ENCODE results near the gene HDAC5. TPM values are rescaled to one million over a fixed set of nuclear protein-coding genes. Genes with fewer than 3 reads are reported as not detected.
"Not testable (repeated sequence)": the region's sequence is repeated elsewhere in the genome, so short reads cannot be mapped to it uniquely, and the experiment has no call there.

HDAC5 gene
- total RNA-seq, 1 donor from 2014 or later: 81.4 TPM

GRCh38 chr17:44113868-44114840, 9.3 kb downstream of the HDAC5 start:
- ATAC-seq: no peak
- no peak for DNase-seq
- intact Hi-C loops (cut with micrococcal nuclease): no loop called here

- intact Hi-C loops (cut with micrococcal nuclease): no loop called here
- ATAC-seq: no peak
- DNase-seq: no peak
Measured at GRCh38 chr17:44113382-44113781, 10.1 kb downstream of the HDAC5 start.

- ATAC-seq (peak; percentile 71), DNase-seq (peak; percentile 85)
- intact Hi-C loops (cut with micrococcal nuclease): no loop called here
Measured at GRCh38 chr17:44112284-44113280, 10.9 kb downstream of the HDAC5 start.

- intact Hi-C loops (cut with micrococcal nuclease): no loop called here
- DNase-seq: no peak
- ATAC-seq: no peak
Measured at GRCh38 chr17:44111777-44112176, 11.7 kb downstream of the HDAC5 start.

GRCh38 chr17:44110823-44111633, 12.4 kb downstream of the HDAC5 start:
- ATAC-seq: peak; percentile 78
- DNase-seq: peak; percentile 100
- intact Hi-C loops (cut with micrococcal nuclease): no loop called here

- intact Hi-C loops (cut with micrococcal nuclease): no loop called here
- DNase-seq: no peak
- no peak for ATAC-seq
Measured at GRCh38 chr17:44110011-44110686, 13.3 kb downstream of the HDAC5 start.

- ATAC-seq: no peak
- intact Hi-C loops (cut with micrococcal nuclease): no loop called here
- no peak for DNase-seq
Measured at GRCh38 chr17:44109312-44109630, 14.2 kb downstream of the HDAC5 start.

GRCh38 chr17:44108440-44109311, 14.8 kb downstream of the HDAC5 start:
- peak; percentile 71 for ATAC-seq
- intact Hi-C loops (cut with micrococcal nuclease): no loop called here
- peak; percentile 88 for DNase-seq

GRCh38 chr17:44106801-44107200, 16.6 kb downstream of the HDAC5 start:
- intact Hi-C loops (cut with micrococcal nuclease): no loop called here
- ATAC-seq (no peak), DNase-seq (no peak)

- ATAC-seq (no peak), DNase-seq (no peak)
- intact Hi-C loops (cut with micrococcal nuclease): no loop called here
Measured at GRCh38 chr17:44105941-44106340, 17.5 kb downstream of the HDAC5 start.

- intact Hi-C loops (cut with micrococcal nuclease): no loop called here
- no peak for DNase-seq
- no peak for ATAC-seq
Measured at GRCh38 chr17:44105483-44105882, 18.0 kb downstream of the HDAC5 start.

- DNase-seq (peak; percentile 76), ATAC-seq (peak; percentile 68)
- intact Hi-C loops (cut with micrococcal nuclease): no loop called here
Measured at GRCh38 chr17:44102849-44103622, 20.4 kb downstream of the HDAC5 start.

- intact Hi-C loops (cut with micrococcal nuclease); ATAC-seq; DNase-seq: not testable (repeated sequence)
Measured at GRCh38 chr17:44101858-44102257, 21.6 kb downstream of the HDAC5 start.

GRCh38 chr17:44097110-44097958, 26.1 kb downstream of the HDAC5 start:
- ATAC-seq (peak; percentile 87), DNase-seq (peak; percentile 89)
- intact Hi-C loops (cut with micrococcal nuclease): no loop called here

- ATAC-seq: peak; percentile 70
- intact Hi-C loops (cut with micrococcal nuclease): no loop called here
- DNase-seq: peak; percentile 72
Measured at GRCh38 chr17:44095647-44096496, 27.6 kb downstream of the HDAC5 start.
